GM23338 (cell line): ENCODE measurements around the gene TMEM140. TPM values are rescaled to one million over a fixed set of nuclear protein-coding genes. Genes with fewer than 3 reads are reported as not detected.

ENCODE experiments used
- ATAC-seq: fragments of 200-7000 bp; cut with Tn5 transposase; 3 replicates; pipeline ENCODE4 v1.9.1; 2020
- DNase-seq: peaks from one replicate; pipeline ENCODE4 v3.0.0-alpha.2; 2015; ENCODE audit warnings: low spot score
- H2AFZ ChIP-seq: fragments of 200-600 bp; sonication (generic); 2 replicates; pipeline ENCODE4 v1.8.0; 2016; ENCODE audit warnings: antibody characterized with exemption, mild to moderate bottlenecking, moderate library complexity
- H3F3A ChIP-seq: fragments of 200-600 bp; sonication (generic); replicated peaks from 2 replicates; pipeline ENCODE4 v1.8.0; 2017; ENCODE audit warnings: antibody characterized with exemption, mixed run types, low read depth
- H3K27ac ChIP-seq: fragments of 200-600 bp; sonication (generic); 2 replicates; pipeline ENCODE4 v1.6.1; 2016; ENCODE audit warnings: low read depth
- H3K27me3 ChIP-seq: fragments of 200-600 bp; sonication (generic); 2 replicates; pipeline ENCODE4 v1.8.0; 2016; ENCODE audit warnings: mild to moderate bottlenecking, mixed run types, moderate library complexity; ENCODE audit not compliant: insufficient read depth
- H3K36me3 ChIP-seq: fragments of 200-600 bp; sonication (generic); 2 replicates; pipeline ENCODE4 v1.8.0; 2016; ENCODE audit warnings: mild to moderate bottlenecking; ENCODE audit not compliant: insufficient read depth
- H3K4me1 ChIP-seq: fragments of 200-600 bp; sonication (generic); 2 replicates; pipeline ENCODE4 v1.8.0; 2016; ENCODE audit warnings: mild to moderate bottlenecking, moderate library complexity; ENCODE audit not compliant: insufficient read depth
- H3K4me2 ChIP-seq: fragments of 200-600 bp; sonication (generic); 2 replicates; pipeline ENCODE4 v1.7.1; 2017; ENCODE audit warnings: mixed run types
- H3K4me3 ChIP-seq: fragments of 200-600 bp; sonication (generic); 2 replicates; pipeline ENCODE4 v1.6.1; 2016; ENCODE audit warnings: mixed run types
- H3K79me2 ChIP-seq: fragments of 200-600 bp; sonication (generic); replicated peaks from 2 replicates; pipeline ENCODE4 v1.8.0; 2017; ENCODE audit warnings: mild to moderate bottlenecking; ENCODE audit not compliant: insufficient read depth
- H3K9me2 ChIP-seq: fragments of 200-600 bp; sonication (generic); 2 replicates; pipeline ENCODE4 v1.8.0; 2017; ENCODE audit not compliant: insufficient read depth
- H4K20me1 ChIP-seq: fragments of 200-600 bp; sonication (generic); replicated peaks from 2 replicates; pipeline ENCODE4 v1.8.0; 2017; ENCODE audit warnings: mild to moderate bottlenecking; ENCODE audit not compliant: insufficient read depth
- H3K27ac Mint-ChIP-seq: 2 replicates; pipeline ENCODE4 v1.8.0; 2020; ENCODE audit warnings: inconsistent platforms, mild to moderate bottlenecking, moderate library complexity, mixed read lengths
- H3K27me3 Mint-ChIP-seq: 3 replicates; pipeline ENCODE4 v1.8.0; 2022; ENCODE audit warnings: low read depth, mild to moderate bottlenecking, moderate library complexity, mixed read lengths, inconsistent platforms; ENCODE audit not compliant: insufficient read depth, poor library complexity
- H3K36me3 Mint-ChIP-seq: 3 replicates; pipeline ENCODE4 v1.8.0; 2021; ENCODE audit warnings: low read depth, mild to moderate bottlenecking, inconsistent platforms, moderate library complexity, mixed read lengths
- H3K4me1 Mint-ChIP-seq: 3 replicates; pipeline ENCODE4 v1.8.0; 2020; ENCODE audit warnings: mild to moderate bottlenecking, inconsistent platforms, mixed read lengths
- H3K4me3 Mint-ChIP-seq: 3 replicates; pipeline ENCODE4 v1.8.0; 2021; ENCODE audit warnings: moderate library complexity, mild to moderate bottlenecking, inconsistent platforms, mixed read lengths
- H3K9me3 Mint-ChIP-seq: 3 replicates; pipeline ENCODE4 v1.8.0; 2020; ENCODE audit warnings: moderate library complexity, mild to moderate bottlenecking, inconsistent platforms, mixed read lengths
- EZH2 ChIP-seq: fragments of 200-600 bp; sonication (generic); IDR thresholded peaks from one replicate; pipeline ENCODE4 v1.8.0; 2017; ENCODE audit warnings: antibody characterized with exemption, mild to moderate bottlenecking, low read depth; ENCODE audit not compliant: unreplicated experiment
- NANOG ChIP-seq: IDR thresholded peaks from 2 replicates; pipeline ENCODE4 v1.6.1; 2016; ENCODE audit warnings: antibody characterized with exemption, borderline replicate concordance
- ZNF114 ChIP-seq: fragments of 250-450 bp; sonication (Bioruptor Pico); IDR thresholded peaks from 2 replicates; pipeline ENCODE4 v1.5.0; 2020; ENCODE audit warnings: mild to moderate bottlenecking, moderate library complexity
- ZNF331 ChIP-seq: fragments of 250-450 bp; sonication (Bioruptor Pico); IDR thresholded peaks from 2 replicates; pipeline ENCODE4 v1.5.0; 2020; ENCODE audit warnings: low read depth, mild to moderate bottlenecking, moderate library complexity
- ZNF462 ChIP-seq: fragments of 250-450 bp; sonication (Bioruptor Pico); IDR thresholded peaks from 2 replicates; pipeline ENCODE4 v1.5.0; 2020; ENCODE audit warnings: mild to moderate bottlenecking, moderate library complexity
- polyA plus RNA-seq: library from polyadenylated mRNA; unstranded; fragments of >200 nt; fragmentation: Nextera tagmentation; extraction: Ambion mirVana; gene quantifications from 2 replicates; pipeline ENCODE4 v1.2.1, GENCODE V29; 2016
- total RNA-seq: library from RNA; depleted of rRNA; stranded (reverse); fragments of >200 nt; shearing (Covaris generic); gene quantifications from 2 replicates; pipeline ENCODE4 v1.2.3, GENCODE V29; 2014
- TF ChIP-seq, protein P1 (sequence below), 2 experiments: fragments of 200-600 bp in 1 of 2; sonication (generic) in 1 of 2; conservative IDR thresholded peaks; 2 replicates each; pipeline versions ENCODE4 v1.5.1 to v1.6.1; 2016 to 2017; ENCODE audit warnings: antibody characterized with exemption in 2 of 2, low read depth in 2 of 2, mild to moderate bottlenecking in 2 of 2, moderate library complexity in 1 of 2

Gene TMEM140
- total and polyA plus RNA-seq, 2 experiments from 2014 or later, result 2.7 TPM; not detected in 1

DNA sequence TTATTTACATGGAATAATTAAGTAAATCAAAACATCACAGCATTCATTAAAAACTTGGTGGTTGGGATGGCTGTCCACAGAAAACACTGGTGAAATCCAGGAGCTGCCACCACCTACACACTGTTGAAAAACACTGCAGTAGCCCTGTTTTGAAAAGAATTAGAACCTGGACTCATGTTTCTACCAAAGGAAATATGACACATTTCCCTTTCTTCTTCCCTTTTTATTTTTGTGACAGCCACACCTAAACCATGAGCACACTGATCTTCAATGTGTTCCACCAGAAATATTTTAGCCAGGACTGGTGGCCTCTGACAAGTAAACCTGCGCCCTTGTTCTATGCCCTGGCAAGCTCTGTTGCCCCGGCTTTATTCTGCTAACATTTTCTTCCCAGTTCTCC, 3.3 kb downstream of the TMEM140 start:
- Histone ChIP-seq H3K4me1 (no peaks in the 10 kb centered on the region; the same call in 1 of the 2 replicates), H2AFZ (no peak overlapping the region), H3K79me2 (no peaks in the 10 kb centered on the region), H3F3A (no peaks in the 10 kb centered on the region), H3K27ac (no peak overlapping the region), H3K9me2 (peaks cover 5% of the 10 kb centered on the region; the same call in 1 of the 2 replicates), H3K4me2 (no peak overlapping the region), H4K20me1 (no peaks in the 10 kb centered on the region), H3K27me3 (no peaks in the 10 kb centered on the region), H3K36me3 (no peaks in the 10 kb centered on the region; the same call in 1 of the 2 replicates), H3K4me3 (no peak overlapping the region)
- no peak for ATAC-seq
- H3K9me3 Mint-ChIP-seq, result peaks cover 27% of the 10 kb centered on the region
- H3K4me3 Mint-ChIP-seq, result no peak overlapping the region
- H3K27me3 Mint-ChIP-seq, result no peaks in the 10 kb centered on the region
- peaks cover 14% of the 10 kb centered on the region for H3K36me3 Mint-ChIP-seq
- H3K27ac Mint-ChIP-seq, result no peak overlapping the region
- TF ChIP-seq ZNF114 (no peak), NANOG (no peak), ZNF462 (CRISPR knock-in tag) (no peak), EZH2 (no peak), ZNF331 (CRISPR knock-in tag) (no peak)
- TF ChIP-seq, protein P1, sequence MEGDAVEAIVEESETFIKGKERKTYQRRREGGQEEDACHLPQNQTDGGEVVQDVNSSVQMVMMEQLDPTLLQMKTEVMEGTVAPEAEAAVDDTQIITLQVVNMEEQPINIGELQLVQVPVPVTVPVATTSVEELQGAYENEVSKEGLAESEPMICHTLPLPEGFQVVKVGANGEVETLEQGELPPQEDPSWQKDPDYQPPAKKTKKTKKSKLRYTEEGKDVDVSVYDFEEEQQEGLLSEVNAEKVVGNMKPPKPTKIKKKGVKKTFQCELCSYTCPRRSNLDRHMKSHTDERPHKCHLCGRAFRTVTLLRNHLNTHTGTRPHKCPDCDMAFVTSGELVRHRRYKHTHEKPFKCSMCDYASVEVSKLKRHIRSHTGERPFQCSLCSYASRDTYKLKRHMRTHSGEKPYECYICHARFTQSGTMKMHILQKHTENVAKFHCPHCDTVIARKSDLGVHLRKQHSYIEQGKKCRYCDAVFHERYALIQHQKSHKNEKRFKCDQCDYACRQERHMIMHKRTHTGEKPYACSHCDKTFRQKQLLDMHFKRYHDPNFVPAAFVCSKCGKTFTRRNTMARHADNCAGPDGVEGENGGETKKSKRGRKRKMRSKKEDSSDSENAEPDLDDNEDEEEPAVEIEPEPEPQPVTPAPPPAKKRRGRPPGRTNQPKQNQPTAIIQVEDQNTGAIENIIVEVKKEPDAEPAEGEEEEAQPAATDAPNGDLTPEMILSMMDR (conservative IDR thresholded peaks at IDR 0.05; ENCODE audit: low read depth in 2 of 2), result no peak
- H3K4me1 Mint-ChIP-seq, result peaks cover 8% of the 10 kb centered on the region; the same call in 2 of the 3 replicates
- no peak for DNase-seq
